Stomach (tissue), 9 donors: ENCODE measurements around the gene POGZ. TPM values are rescaled to one million over a fixed set of nuclear protein-coding genes. Genes with fewer than 3 reads are reported as not detected.

Experiments used
- DNase-seq, 2 donors: peaks; one replicate each; pipeline versions ENCODE4 v3.0.0 to v3.0.0-alpha.2; 2013 to 2019
- H3K27ac ChIP-seq, 5 donors: fragments of 200-600 bp in 4 of 5; sonication (generic) in 4 of 5; one replicate each; pipeline ENCODE4 v1.5.1; 2013 to 2019; ENCODE audit warnings: mild to moderate bottlenecking in 1 of 5, moderate library complexity in 1 of 5
- H3K27me3 ChIP-seq, 3 donors: fragments of 200-600 bp; sonication (generic); one replicate each; pipeline ENCODE4 v1.5.1; 2017 to 2019; ENCODE audit warnings: mixed run types in 1 of 3
- H3K36me3 ChIP-seq, 4 donors: fragments of 200-600 bp; sonication (generic); 1 replicate in 3 of 4; 2 replicates in 1 of 4; pipeline ENCODE4 v1.5.1; 2016 to 2019
- H3K4me1 ChIP-seq, 4 donors: fragments of 200-600 bp; sonication (generic); one replicate each; pipeline ENCODE4 v1.5.1; 2016 to 2019
- H3K4me3 ChIP-seq, 4 donors: fragments of 200-600 bp; sonication (generic) in 3 of 4; one replicate each; pipeline ENCODE4 v1.5.1; 2016 to 2019; ENCODE audit warnings: mild to moderate bottlenecking in 1 of 4
- H3K9me3 ChIP-seq, 4 donors: fragments of 200-600 bp; sonication (generic); one replicate each; pipeline ENCODE4 v1.5.1; 2016 to 2019
- EP300 ChIP-seq: sonication (generic); formaldehyde crosslinking; IDR thresholded peaks from one replicate; pipeline ENCODE4 v1.6.1; 2017; ENCODE audit warnings: antibody characterized with exemption
- POLR2A ChIP-seq, 4 donors: fragments of 450-650 bp; IDR thresholded peaks; one replicate each; pipeline ENCODE4 v1.6.1; 2016; ENCODE audit warnings: antibody characterized with exemption in 4 of 4, control low read depth in 2 of 4, mild to moderate bottlenecking in 1 of 4, moderate library complexity in 1 of 4
- POLR2AphosphoS5 ChIP-seq, 3 donors: sonication (generic); formaldehyde crosslinking; IDR thresholded peaks; one replicate each; pipeline ENCODE4 v1.6.1; 2016; ENCODE audit warnings: antibody characterized with exemption in 3 of 3
- WGBS, 5 donors: extraction: QIAGEN DNeasy Blood & Tissue Kit in 3 of 5; methylation state at CpG; one replicate each; pipeline versions ENCODE4 v1.1.5 to v1.1.7; 2013 to 2018; 5-methylcytosine and 5-hydroxymethylcytosine counted together
- intact Hi-C: fragments of 100-400 bp; cut with DNase I; formaldehyde crosslinking; loops from one replicate; pipeline ENCODE4 v1.15.1; 2023; ENCODE audit warnings: low total_unique reads
- polyA plus RNA-seq, 3 donors: library from polyadenylated mRNA; stranded (reverse); fragments of 200-250 nt; gene quantifications; one replicate each; pipeline ENCODE4 v1.2.3, GENCODE V29; 2013
- total RNA-seq, 5 donors: library from RNA; depleted of rRNA; stranded (reverse); fragments of >200 nt; gene quantifications; one replicate each; pipeline versions ENCODE4 v1.1.0 to v1.2.3, GENCODE V29; 2014 to 2016
- TF ChIP-seq, protein P1 (sequence below), 7 experiments: fragments of 450-650 bp in 4 of 7; fragments of 200-600 bp in 3 of 7; sonication (generic) in 3 of 7; IDR thresholded peaks; one replicate each; pipeline ENCODE4 v1.5.1; 2016 to 2019; ENCODE audit warnings: antibody characterized with exemption in 7 of 7, control low read depth in 2 of 7, mild to moderate bottlenecking in 1 of 7
- donor health status: healthy with polysubstance abuse.
- donor health status: Bipolar disorder and iron deficiency.
- donor health status: healthy.

POGZ gene
- total and polyA plus RNA-seq, 8 donors, result 7.3 to 124 (median 36.4) TPM

DNA sequence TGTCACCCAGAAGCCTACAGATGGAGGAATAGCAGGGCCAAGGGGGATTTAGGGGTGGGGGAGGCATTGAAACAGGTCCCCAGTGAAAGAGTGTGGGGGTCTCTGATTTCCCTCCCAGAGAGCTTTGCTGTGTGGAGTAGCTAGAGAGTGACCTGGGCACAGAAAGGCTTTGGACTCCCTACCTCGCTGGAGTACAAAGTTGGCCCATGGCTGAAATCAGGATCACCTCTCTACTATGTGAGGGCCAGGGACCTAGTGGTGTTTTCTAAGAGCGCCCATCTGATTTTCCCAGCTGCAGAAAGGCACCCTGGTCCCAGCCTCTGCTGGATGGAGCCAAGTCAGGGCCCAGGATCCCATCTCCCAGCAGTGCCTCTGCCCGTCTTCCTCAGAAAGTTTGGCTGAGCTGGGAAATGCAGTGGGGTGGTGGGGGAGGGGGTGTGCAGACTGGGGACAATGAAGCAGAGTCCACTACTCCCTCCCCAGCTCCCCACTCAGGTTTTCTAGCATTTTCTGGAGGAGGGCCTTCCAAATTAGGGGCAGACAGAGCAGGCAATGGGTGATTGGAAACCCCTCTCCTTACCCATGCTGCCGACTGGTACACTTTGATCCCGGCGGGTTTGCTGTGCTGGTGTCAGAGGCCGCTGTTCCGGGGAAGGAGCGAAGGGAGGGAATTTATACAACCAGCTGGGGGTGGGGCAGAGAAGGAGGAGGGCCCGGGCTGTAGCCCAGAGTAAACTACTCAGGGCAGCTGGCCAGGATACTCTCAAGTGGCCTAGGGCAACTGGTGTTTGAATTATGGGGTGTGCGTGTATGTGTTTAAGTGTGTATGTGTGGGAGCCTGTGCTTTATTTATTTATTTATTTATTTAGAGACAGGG, 87.0 kb downstream of the POGZ start, which contains the start of gene SELENBP1:
Gene SELENBP1 (minus strand): TSS at position 648 of the 877 bp plus-strand sequence. CDS start 64 bp downstream, at position 584.
- H3K9me3 ChIP-seq, result no peaks in the 10 kb centered on the region
- peak within 1 kb of the TSS; percentile 53 to 65 (median 58) for H3K4me3 ChIP-seq
- peaks cover 0 to 23% (median 16%) of the 10 kb centered on the region in 4 donors for H3K36me3 ChIP-seq
- DNase-seq, result peak; percentile 95 to 96
- intact Hi-C loops, result no loop called here
- no peaks in the 10 kb centered on the region for H3K27me3 ChIP-seq
- TF ChIP-seq POLR2A (IDR thresholded peaks at IDR 0.05) (peak in 2 of 4 donors; percentile 48 to 88), EP300 (no peak), POLR2AphosphoS5 (IDR thresholded peaks at IDR 0.05) (peak; percentile 28 to 98 (median 97))
- TF ChIP-seq, protein P1, sequence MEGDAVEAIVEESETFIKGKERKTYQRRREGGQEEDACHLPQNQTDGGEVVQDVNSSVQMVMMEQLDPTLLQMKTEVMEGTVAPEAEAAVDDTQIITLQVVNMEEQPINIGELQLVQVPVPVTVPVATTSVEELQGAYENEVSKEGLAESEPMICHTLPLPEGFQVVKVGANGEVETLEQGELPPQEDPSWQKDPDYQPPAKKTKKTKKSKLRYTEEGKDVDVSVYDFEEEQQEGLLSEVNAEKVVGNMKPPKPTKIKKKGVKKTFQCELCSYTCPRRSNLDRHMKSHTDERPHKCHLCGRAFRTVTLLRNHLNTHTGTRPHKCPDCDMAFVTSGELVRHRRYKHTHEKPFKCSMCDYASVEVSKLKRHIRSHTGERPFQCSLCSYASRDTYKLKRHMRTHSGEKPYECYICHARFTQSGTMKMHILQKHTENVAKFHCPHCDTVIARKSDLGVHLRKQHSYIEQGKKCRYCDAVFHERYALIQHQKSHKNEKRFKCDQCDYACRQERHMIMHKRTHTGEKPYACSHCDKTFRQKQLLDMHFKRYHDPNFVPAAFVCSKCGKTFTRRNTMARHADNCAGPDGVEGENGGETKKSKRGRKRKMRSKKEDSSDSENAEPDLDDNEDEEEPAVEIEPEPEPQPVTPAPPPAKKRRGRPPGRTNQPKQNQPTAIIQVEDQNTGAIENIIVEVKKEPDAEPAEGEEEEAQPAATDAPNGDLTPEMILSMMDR (IDR thresholded peaks at IDR 0.05), result no peak
- WGBS, 5 donors, result 13 to 40% (median 15%) methylated on average over 11 of the region's 11 CpGs
- peaks cover 42 to 67% (median 62%) of the 10 kb centered on the region in 4 donors for H3K4me1 ChIP-seq
- peak within 1 kb of the TSS; percentile 85 to 92 (median 89) for H3K27ac ChIP-seq

DNA sequence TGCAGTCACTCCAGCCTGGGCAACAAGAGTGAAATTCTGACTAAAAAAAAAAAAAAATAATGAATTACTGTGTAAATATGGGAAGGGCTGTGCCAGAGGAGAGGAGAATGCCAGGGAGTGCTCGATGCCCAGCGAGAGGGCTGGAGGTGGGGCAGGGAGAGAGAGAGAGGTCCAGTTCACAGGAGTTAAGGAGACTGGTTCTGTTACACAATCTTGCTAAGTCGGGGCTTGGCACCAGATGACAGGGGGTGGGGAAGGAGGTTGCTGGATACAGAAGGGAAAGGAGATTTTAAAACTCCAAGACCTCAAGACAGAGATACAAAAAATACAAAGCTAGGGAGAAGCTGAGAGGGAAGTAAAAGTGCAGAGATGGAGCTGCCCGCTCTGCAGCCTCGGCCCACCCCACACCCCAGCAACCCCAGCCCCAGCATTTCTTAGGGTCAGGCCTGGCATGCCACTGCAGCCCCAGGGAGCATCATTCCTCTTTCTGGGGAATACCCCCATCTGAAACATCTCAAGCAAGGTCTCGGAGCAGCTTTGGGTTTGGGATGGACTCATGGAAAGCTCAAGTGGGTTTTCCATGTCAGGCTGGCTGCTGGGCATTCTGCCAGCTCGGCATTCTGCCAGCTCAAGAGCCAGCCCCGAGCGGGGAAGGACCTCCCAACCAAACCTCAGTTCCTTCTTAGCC, 87.8 kb downstream of the POGZ start:
- H3K9me3 ChIP-seq, result no peaks in the 10 kb centered on the region
- peak overlapping the region; percentile 85 to 92 (median 89) for H3K27ac ChIP-seq
- TF ChIP-seq POLR2A (IDR thresholded peaks at IDR 0.05) (no peak), POLR2AphosphoS5 (IDR thresholded peaks at IDR 0.05) (peak in 1 of 3 donors; percentile 32)
- no peaks in the 10 kb centered on the region for H3K27me3 ChIP-seq
- intact Hi-C loops, result no loop called here
- DNase-seq, result peak; percentile 84 to 90
- H3K4me1 ChIP-seq, result peaks cover 42 to 72% (median 62%) of the 10 kb centered on the region in 4 donors
- WGBS, 5 donors, result 9 to 21% (median 13%) methylated on average over 9 of the region's 9 CpGs
- peak overlapping the region; percentile 53 to 65 (median 58) for H3K4me3 ChIP-seq
- H3K36me3 ChIP-seq, result peaks cover 5 to 31% (median 22%) of the 10 kb centered on the region in 4 donors

DNA sequence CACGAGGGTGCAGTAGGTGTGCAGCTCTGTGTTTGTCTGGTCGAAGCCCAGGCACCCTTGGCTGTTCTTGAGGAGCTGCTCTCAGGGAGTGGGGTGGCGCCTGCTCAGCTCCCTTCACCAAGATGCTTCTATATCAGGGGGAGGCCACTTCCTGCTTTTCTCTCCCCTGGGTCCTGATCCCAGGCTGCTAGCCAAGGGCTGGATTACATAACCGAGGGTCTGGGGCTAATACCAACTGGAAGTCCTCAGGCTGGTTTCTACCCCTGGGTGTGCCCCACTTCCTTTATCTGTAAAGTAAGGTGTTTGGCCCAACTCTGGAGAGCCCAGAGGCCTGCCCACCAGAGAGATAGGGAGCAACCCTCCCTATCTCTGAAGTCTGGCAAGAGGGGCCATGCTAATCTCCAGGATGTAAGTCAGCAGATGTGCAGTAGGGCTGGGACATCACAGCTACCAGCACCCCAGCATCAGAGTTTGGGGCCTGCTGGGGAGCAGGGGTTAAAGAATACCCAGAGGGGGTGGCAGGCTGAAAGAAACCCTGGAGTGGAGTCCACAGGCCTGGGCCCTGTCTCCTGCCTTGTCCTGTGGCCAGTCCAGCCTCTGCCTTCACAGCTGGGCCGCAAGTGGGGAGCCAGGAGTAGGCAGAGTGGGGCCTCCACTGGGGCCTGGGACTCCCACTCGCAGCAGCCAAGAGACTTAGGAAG, 88.9 kb downstream of the POGZ start:
- Histone ChIP-seq H3K4me1 (peaks cover 42 to 76% (median 64%) of the 10 kb centered on the region in 4 donors), H3K4me3 (peak overlapping the region in 3 of 4 donors; percentile 53 to 65 (median 59)), H3K36me3 (peaks cover 17 to 42% (median 34%) of the 10 kb centered on the region in 4 donors), H3K27me3 (no peaks in the 10 kb centered on the region), H3K9me3 (no peaks in the 10 kb centered on the region), H3K27ac (peak overlapping the region; percentile 40 to 92 (median 89))
- TF ChIP-seq POLR2A (IDR thresholded peaks at IDR 0.05) (no peak), POLR2AphosphoS5 (IDR thresholded peaks at IDR 0.05) (no peak), EP300 (no peak)
- TF ChIP-seq, protein P1 (IDR thresholded peaks at IDR 0.05), result no peak
- intact Hi-C loops, result no loop called here
- DNase-seq, result peak; percentile 34 to 53
- WGBS, 5 donors, result 23 to 45% (median 33%) methylated on average over 5 to 6 of the region's 6 CpGs

DNA sequence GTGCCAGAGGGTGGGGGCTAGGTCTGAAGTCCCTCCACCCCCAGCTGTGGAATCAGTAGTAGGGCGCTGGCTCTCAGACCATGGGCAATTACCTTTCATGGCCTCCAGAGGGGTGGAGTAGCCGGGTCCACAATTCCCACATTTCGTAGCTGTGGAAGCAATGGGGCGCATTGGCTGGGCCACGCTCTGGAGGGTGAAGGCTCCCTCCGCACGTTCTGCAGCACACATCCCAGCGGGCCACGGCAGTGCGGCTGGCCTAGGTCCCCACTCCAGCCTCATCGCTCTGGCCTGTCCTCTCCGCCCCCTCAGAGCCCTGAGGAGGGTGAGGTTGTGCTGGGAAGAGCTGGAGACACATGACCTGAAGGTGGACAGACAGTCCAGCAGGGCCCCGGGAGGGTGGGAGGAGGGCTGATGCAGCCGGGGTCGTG, 89.7 kb downstream of the POGZ start:
- no peak for DNase-seq
- H3K4me1 ChIP-seq, result peaks cover 42 to 76% (median 64%) of the 10 kb centered on the region in 4 donors
- no peaks in the 10 kb centered on the region for H3K27me3 ChIP-seq
- peak overlapping the region in 2 of 4 donors; percentile 0 to 65 for H3K4me3 ChIP-seq
- intact Hi-C loops, result no loop called here
- H3K36me3 ChIP-seq, result peaks cover 24 to 50% (median 41%) of the 10 kb centered on the region in 4 donors
- 66 to 85% (median 81%) methylated on average over 6 to 15 of the region's 15 CpGs for WGBS, 5 donors
- H3K27ac ChIP-seq, result peak overlapping the region in 4 of 5 donors; percentile 33 to 92 (median 89)
- TF ChIP-seq EP300, result no peak
- no peak for TF ChIP-seq POLR2AphosphoS5 (IDR thresholded peaks at IDR 0.05)
- TF ChIP-seq, protein P1 (IDR thresholded peaks at IDR 0.05), result no peak
- no peak for TF ChIP-seq POLR2A (IDR thresholded peaks at IDR 0.05)
- no peaks in the 10 kb centered on the region for H3K9me3 ChIP-seq
